Parathyroid adenoma (tissue), 2 donors: ENCODE results near the gene MAN1A1.

Source experiments
- H2AFZ ChIP-seq: fragments of 300-600 bp; sonication (generic); one replicate; pipeline ENCODE4 v1.7.0; 2017; ENCODE audit warnings: antibody characterized with exemption, mild to moderate bottlenecking
- H3K27ac ChIP-seq: fragments of 300-600 bp; sonication (generic); one replicate; pipeline ENCODE4 v1.7.0; 2017
- H3K27me3 ChIP-seq: fragments of 300-600 bp; sonication (generic); one replicate; pipeline ENCODE4 v1.7.0; 2017; ENCODE audit warnings: low read length; ENCODE audit not compliant: control insufficient read depth, insufficient read depth
- H3K36me3 ChIP-seq: fragments of 300-600 bp; sonication (generic); one replicate; pipeline ENCODE4 v1.7.0; 2017; ENCODE audit warnings: low read length; ENCODE audit not compliant: control insufficient read depth, insufficient read depth
- H3K4me1 ChIP-seq: fragments of 300-600 bp; sonication (generic); one replicate; pipeline ENCODE4 v1.7.0; 2017; ENCODE audit warnings: control low read depth
- H3K4me2 ChIP-seq: fragments of 300-600 bp; sonication (generic); one replicate; pipeline ENCODE4 v1.7.0; 2017; ENCODE audit warnings: low read length
- H3K4me3 ChIP-seq: fragments of 300-600 bp; sonication (generic); one replicate; pipeline ENCODE4 v1.7.0; 2017; ENCODE audit warnings: low read depth, low read length
- H3K79me2 ChIP-seq: fragments of 300-600 bp; sonication (generic); one replicate; pipeline ENCODE4 v1.7.0; 2017; ENCODE audit warnings: control low read depth
- H3K9ac ChIP-seq: fragments of 300-600 bp; sonication (generic); one replicate; pipeline ENCODE4 v1.7.0; 2017; ENCODE audit warnings: mild to moderate bottlenecking
- H3K9me3 ChIP-seq: fragments of 300-600 bp; sonication (generic); one replicate; pipeline ENCODE4 v1.7.0; 2017; ENCODE audit warnings: low read length; ENCODE audit not compliant: control insufficient read depth
- TF ChIP-seq, protein P1 (sequence below): fragments of 300-600 bp; sonication (generic); IDR thresholded peaks from one replicate; pipeline ENCODE4 v1.7.0; 2017; ENCODE audit warnings: antibody characterized with exemption, mild to moderate bottlenecking
- donor health status: primary hyperparathyroidism.

MAN1A1 gene

DNA sequence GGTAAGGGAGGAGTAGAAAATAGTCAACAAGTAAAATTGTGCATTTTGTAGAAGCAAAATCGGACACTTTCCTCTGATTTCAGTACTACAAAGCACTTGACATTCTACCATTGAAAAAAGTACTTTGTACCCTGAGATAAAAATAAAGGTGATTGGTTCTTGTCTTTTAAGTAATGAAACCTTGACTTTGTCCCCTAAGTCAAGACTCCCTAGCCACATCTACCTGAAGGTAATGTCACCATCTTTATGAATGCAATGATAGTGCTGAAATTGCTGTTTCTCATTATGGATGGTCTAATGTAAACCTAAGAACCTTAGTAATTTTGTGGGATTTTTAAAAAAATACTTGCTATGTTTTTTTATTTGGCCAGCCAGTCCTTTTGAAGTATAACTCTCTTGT, 2.4 kb upstream of the MAN1A1 start:
- Histone ChIP-seq H3K4me1 (no peaks in the 10 kb centered on the region), H3K27me3 (no peaks in the 10 kb centered on the region), H3K9me3 (no peaks in the 10 kb centered on the region), H3K79me2 (no peaks in the 10 kb centered on the region), H3K9ac (no peak overlapping the region), H3K4me2 (no peak overlapping the region), H3K4me3 (no peak overlapping the region), H3K27ac (no peak overlapping the region), H2AFZ (no peak overlapping the region), H3K36me3 (no peaks in the 10 kb centered on the region)
- TF ChIP-seq, protein P1, sequence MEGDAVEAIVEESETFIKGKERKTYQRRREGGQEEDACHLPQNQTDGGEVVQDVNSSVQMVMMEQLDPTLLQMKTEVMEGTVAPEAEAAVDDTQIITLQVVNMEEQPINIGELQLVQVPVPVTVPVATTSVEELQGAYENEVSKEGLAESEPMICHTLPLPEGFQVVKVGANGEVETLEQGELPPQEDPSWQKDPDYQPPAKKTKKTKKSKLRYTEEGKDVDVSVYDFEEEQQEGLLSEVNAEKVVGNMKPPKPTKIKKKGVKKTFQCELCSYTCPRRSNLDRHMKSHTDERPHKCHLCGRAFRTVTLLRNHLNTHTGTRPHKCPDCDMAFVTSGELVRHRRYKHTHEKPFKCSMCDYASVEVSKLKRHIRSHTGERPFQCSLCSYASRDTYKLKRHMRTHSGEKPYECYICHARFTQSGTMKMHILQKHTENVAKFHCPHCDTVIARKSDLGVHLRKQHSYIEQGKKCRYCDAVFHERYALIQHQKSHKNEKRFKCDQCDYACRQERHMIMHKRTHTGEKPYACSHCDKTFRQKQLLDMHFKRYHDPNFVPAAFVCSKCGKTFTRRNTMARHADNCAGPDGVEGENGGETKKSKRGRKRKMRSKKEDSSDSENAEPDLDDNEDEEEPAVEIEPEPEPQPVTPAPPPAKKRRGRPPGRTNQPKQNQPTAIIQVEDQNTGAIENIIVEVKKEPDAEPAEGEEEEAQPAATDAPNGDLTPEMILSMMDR: no peak

DNA sequence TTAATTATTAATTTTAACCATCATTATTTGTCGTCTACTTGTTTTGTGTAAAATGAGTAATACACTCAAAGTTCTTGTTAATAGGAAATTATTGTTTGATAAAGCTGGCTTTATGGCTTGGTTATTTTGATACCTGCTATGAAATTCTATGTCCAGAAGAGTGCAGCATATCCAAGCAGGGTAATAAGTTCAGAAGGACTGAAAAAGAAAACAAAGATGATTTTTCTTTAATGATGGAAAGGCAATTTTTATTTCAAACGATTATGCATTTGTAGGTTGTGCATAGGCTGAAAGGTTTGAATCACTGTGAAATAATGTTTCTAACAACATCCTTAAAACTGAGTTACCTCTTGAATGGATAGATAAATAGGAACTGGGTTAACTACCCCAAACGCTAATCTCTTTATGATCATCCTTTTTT, 1.4 kb upstream of the MAN1A1 start:
- H3K4me1 ChIP-seq: no peaks in the 10 kb centered on the region
- no peak overlapping the region for H3K9ac ChIP-seq
- H3K4me3 ChIP-seq: peak overlapping the region; percentile 85
- H3K36me3 ChIP-seq: no peaks in the 10 kb centered on the region
- peak overlapping the region; percentile 74 for H3K27ac ChIP-seq
- H2AFZ ChIP-seq: peak overlapping the region; percentile 86
- no peaks in the 10 kb centered on the region for H3K79me2 ChIP-seq
- TF ChIP-seq, protein P1: peak; percentile 32
- H3K4me2 ChIP-seq: peak overlapping the region; percentile 80
- H3K27me3 ChIP-seq: no peaks in the 10 kb centered on the region
- no peaks in the 10 kb centered on the region for H3K9me3 ChIP-seq

DNA sequence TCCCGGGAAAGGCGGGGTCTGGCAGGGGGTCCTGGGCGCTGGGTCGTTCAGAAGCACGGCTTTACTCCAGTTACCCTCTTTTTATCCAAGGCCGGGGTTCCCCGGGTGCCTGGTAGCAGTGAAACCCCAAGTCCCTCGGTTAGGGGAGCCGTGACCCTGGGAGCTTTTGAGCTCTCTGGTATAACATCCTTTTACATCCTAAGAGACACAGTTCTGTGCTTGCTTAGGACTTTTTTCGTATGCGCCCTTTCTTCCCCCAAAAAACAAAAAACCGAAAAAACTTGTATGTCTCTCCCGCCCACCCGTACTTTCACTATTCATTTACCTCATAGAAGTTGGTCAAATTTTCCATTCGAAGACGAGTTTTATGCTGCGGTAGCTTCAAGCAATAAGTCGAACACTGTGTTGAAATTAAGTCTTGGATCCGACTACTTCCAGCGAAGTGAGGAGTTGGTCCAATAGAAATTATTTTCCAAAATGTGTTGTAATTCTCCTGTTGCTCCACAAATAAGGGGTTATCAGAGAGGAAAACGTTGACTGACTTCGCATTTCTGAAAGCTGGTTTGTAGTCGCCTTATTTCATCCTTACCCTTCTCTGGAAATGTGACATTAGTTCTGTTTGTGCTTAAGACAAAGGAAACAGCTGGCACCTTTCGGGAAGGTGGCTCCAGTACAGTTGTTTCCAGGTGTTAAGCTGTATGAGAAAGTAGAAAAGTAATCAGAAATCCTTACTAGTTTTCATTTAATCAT, 816 bp upstream of the MAN1A1 start:
- Histone ChIP-seq H3K36me3 (no peaks in the 10 kb centered on the region), H3K27ac (peak overlapping the region; percentile 74), H3K4me3 (peak overlapping the region; percentile 85), H3K79me2 (no peaks in the 10 kb centered on the region), H2AFZ (peak overlapping the region; percentile 86), H3K9ac (peak overlapping the region; percentile 55), H3K4me2 (peak overlapping the region; percentile 80), H3K4me1 (no peaks in the 10 kb centered on the region), H3K27me3 (no peaks in the 10 kb centered on the region), H3K9me3 (no peaks in the 10 kb centered on the region)
- TF ChIP-seq, protein P1: no peak

DNA sequence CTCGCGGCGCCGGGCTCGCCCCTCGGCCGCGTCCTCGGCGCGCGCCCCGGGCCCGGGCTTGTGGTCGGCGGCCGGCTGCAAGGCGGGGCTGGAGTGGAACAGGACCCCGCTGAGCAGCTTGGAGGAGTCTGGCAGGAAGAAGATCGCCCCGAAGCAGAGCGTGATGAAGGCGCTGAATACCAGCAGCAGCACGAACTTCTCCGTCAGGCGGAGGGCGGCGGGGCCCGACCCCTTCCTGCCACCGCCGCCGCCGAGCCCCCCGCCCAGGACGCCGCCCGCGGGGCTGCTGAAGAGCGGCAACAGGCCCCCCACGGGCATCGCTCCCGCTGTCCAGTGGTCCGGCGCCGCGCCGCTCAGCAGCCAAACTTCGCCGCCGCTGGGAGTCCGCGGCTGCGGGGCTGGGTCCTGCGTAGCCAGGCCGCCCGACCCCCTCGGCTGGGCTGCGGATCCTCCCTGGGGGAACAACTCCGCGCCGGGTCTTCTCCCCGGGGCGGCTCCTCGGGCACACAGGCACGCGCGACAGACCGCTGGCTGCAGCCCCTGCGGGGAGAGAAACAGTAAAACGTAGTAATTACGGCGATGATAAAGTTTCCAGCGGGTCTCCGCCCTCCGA, 707 bp downstream of the MAN1A1 start:
- Histone ChIP-seq H2AFZ (peak overlapping the region; percentile 86), H3K27me3 (no peaks in the 10 kb centered on the region), H3K9me3 (no peaks in the 10 kb centered on the region), H3K4me1 (no peaks in the 10 kb centered on the region), H3K36me3 (no peaks in the 10 kb centered on the region), H3K4me2 (peak overlapping the region; percentile 80), H3K9ac (peak overlapping the region; percentile 8), H3K27ac (peak overlapping the region; percentile 2), H3K79me2 (no peaks in the 10 kb centered on the region), H3K4me3 (peak overlapping the region; percentile 85)
- TF ChIP-seq, protein P1: no peak
